HepG2 (cell line): ENCODE data around the gene PRR30. TPM values are rescaled to one million over a fixed set of nuclear protein-coding genes. Genes with fewer than 3 reads are reported as not detected.

ENCODE experiments used
- AGO1 ChIP-seq: fragments of 200-400 bp; formaldehyde crosslinking; IDR thresholded peaks from 2 replicates; pipeline ENCODE4 v1.6.1; 2017; ENCODE audit warnings: mild to moderate bottlenecking, low read depth, low read length, moderate library complexity; ENCODE audit not compliant: poor library complexity, severe bottlenecking
- FOXJ3 ChIP-seq: sonication (generic); formaldehyde crosslinking; IDR thresholded peaks from 2 replicates; pipeline ENCODE4 v1.4.0; 2020; ENCODE audit warnings: missing genetic modification reagents, mild to moderate bottlenecking, borderline replicate concordance
- MTA3 ChIP-seq: sonication (generic); formaldehyde crosslinking; IDR thresholded peaks from 2 replicates; pipeline ENCODE4 v1.4.0; 2020; ENCODE audit warnings: missing genetic modification reagents
- MXD4 ChIP-seq: IDR thresholded peaks from 2 replicates; pipeline ENCODE4 v1.6.1; 2016; ENCODE audit warnings: mild to moderate bottlenecking, missing biosample characterization, missing genetic modification reagents
- RFX3 ChIP-seq: IDR thresholded peaks from 2 replicates; pipeline ENCODE4 v1.6.1; 2016; ENCODE audit warnings: missing biosample characterization, missing genetic modification reagents
- RFXANK ChIP-seq: IDR thresholded peaks from 2 replicates; pipeline ENCODE4 v1.6.1; 2016
- RFXAP ChIP-seq: sonication (generic); formaldehyde crosslinking; IDR thresholded peaks from 2 replicates; pipeline ENCODE4 v1.4.0; 2020; ENCODE audit warnings: missing genetic modification reagents, borderline replicate concordance
- SRF ChIP-seq: IDR thresholded peaks from 2 replicates; pipeline ENCODE4 v1.6.1; 2011; ENCODE audit warnings: mild to moderate bottlenecking, low read depth, low read length, moderate library complexity
- SUZ12 ChIP-seq: fragments of 150-350 bp; IDR thresholded peaks from 2 replicates; pipeline ENCODE4 v1.6.1; 2014; ENCODE audit warnings: low read depth, low read length
- TBP ChIP-seq: sonication (generic); formaldehyde crosslinking; IDR thresholded peaks from 2 replicates; pipeline ENCODE4 v1.5.0; 2020; ENCODE audit warnings: missing genetic modification reagents
- TCF12 ChIP-seq, 2 experiments: fragments of 450-650 bp in 1 of 2; sonication (generic) in 1 of 2; formaldehyde crosslinking in 1 of 2; IDR thresholded peaks; 2 replicates each; pipeline versions ENCODE4 v1.6.1 to v1.8.0; 2017 to 2022; ENCODE audit warnings: antibody characterized with exemption in 1 of 2, mild to moderate bottlenecking in 1 of 2, missing genetic modification reagents in 1 of 2, moderate library complexity in 1 of 2
- ZNF562 ChIP-seq: sonication (generic); formaldehyde crosslinking; IDR thresholded peaks from 2 replicates; pipeline ENCODE4 v1.8.0; 2022; ENCODE audit warnings: missing genetic modification reagents, borderline replicate concordance
- ZNF672 ChIP-seq: sonication (generic); formaldehyde crosslinking; IDR thresholded peaks from 2 replicates; pipeline ENCODE4 v1.8.1; 2022; ENCODE audit warnings: missing genetic modification reagents
- polyA plus RNA-seq, 8 experiments: library from polyadenylated mRNA; depleted of rRNA in 3 of 8; stranded (reverse) in 7 of 8; unstranded in 1 of 8; fragments of >200 nt; fragmentation: Illumina TruSeq in 4 of 8; extraction: Trizol in 4 of 8; gene quantifications; 2 replicates each; pipeline versions ENCODE4 v1.2.1 to v1.2.3, GENCODE V29; 2011 to 2016; ENCODE audit warnings: low read depth in 4 of 8, missing spikeins in 1 of 8, mixed read lengths in 1 of 8; ENCODE audit not compliant: insufficient read depth in 1 of 8
- total RNA-seq, 5 experiments: library from RNA; depleted of rRNA; stranded (reverse); fragments of >200 nt; fragmentation: Illumina TruSeq; extraction: Trizol; gene quantifications; 2 replicates each; pipeline ENCODE4 v1.2.3, GENCODE V29; 2016; ENCODE audit warnings: low read depth in 1 of 5
- TF ChIP-seq, protein P1 (sequence below): sonication (generic); formaldehyde crosslinking; IDR thresholded peaks from 2 replicates; pipeline ENCODE4 v1.9.0; 2021; ENCODE audit warnings: mild to moderate bottlenecking, missing genetic modification reagents
- TF ChIP-seq, protein P2 (sequence below): sonication (generic); formaldehyde crosslinking; IDR thresholded peaks from 2 replicates; pipeline ENCODE4 v1.4.0; 2020; ENCODE audit warnings: low read depth, mild to moderate bottlenecking, missing genetic modification reagents
- TF ChIP-seq, protein P3 (sequence below): sonication (generic); formaldehyde crosslinking; IDR thresholded peaks from 2 replicates; pipeline ENCODE4 v1.4.0; 2020; ENCODE audit warnings: missing genetic modification reagents, borderline replicate concordance

Gene PRR30
- total and polyA plus RNA-seq, 2 of the 13 experiments (the other 11 are each of a cell fraction or from before 2014, with no cell fraction given), result not detected

DNA sequence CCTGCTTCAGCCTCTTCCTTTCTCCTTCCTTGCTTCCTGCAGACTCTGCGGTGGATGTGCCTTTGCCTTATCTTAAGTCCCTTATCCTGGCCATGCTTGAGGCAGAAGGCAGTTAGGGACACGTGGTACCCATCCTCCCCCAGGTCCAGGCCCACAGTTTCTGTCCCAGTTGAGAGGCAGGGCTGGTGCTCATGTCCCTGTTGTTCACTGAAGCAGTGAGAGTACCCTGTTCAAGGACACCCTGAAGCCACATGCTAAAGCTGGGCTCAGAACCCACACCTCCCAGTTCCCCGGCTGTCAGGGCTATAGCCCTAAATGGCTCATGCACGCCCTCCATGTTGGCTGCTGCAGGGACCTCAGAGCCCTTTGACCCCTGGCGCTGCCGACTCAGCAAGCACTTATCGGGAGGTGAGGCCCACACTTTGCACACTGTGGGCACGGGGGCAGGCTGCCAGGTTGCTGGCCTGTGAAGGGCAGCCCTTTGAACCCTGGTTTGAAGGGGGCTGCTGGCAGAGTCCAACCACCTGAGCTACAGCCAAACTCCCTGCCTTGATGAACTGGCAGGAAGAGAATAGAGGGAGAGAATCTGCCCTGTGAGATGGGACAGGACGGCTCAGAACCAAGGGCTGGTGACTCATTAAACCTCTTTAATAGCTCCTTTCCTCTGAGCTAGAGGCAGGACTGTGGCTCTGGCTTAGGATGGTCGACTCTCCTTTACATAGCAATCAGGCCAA is 46.3 kb downstream of the PRR30 start (continued):
- TF ChIP-seq, protein P1, sequence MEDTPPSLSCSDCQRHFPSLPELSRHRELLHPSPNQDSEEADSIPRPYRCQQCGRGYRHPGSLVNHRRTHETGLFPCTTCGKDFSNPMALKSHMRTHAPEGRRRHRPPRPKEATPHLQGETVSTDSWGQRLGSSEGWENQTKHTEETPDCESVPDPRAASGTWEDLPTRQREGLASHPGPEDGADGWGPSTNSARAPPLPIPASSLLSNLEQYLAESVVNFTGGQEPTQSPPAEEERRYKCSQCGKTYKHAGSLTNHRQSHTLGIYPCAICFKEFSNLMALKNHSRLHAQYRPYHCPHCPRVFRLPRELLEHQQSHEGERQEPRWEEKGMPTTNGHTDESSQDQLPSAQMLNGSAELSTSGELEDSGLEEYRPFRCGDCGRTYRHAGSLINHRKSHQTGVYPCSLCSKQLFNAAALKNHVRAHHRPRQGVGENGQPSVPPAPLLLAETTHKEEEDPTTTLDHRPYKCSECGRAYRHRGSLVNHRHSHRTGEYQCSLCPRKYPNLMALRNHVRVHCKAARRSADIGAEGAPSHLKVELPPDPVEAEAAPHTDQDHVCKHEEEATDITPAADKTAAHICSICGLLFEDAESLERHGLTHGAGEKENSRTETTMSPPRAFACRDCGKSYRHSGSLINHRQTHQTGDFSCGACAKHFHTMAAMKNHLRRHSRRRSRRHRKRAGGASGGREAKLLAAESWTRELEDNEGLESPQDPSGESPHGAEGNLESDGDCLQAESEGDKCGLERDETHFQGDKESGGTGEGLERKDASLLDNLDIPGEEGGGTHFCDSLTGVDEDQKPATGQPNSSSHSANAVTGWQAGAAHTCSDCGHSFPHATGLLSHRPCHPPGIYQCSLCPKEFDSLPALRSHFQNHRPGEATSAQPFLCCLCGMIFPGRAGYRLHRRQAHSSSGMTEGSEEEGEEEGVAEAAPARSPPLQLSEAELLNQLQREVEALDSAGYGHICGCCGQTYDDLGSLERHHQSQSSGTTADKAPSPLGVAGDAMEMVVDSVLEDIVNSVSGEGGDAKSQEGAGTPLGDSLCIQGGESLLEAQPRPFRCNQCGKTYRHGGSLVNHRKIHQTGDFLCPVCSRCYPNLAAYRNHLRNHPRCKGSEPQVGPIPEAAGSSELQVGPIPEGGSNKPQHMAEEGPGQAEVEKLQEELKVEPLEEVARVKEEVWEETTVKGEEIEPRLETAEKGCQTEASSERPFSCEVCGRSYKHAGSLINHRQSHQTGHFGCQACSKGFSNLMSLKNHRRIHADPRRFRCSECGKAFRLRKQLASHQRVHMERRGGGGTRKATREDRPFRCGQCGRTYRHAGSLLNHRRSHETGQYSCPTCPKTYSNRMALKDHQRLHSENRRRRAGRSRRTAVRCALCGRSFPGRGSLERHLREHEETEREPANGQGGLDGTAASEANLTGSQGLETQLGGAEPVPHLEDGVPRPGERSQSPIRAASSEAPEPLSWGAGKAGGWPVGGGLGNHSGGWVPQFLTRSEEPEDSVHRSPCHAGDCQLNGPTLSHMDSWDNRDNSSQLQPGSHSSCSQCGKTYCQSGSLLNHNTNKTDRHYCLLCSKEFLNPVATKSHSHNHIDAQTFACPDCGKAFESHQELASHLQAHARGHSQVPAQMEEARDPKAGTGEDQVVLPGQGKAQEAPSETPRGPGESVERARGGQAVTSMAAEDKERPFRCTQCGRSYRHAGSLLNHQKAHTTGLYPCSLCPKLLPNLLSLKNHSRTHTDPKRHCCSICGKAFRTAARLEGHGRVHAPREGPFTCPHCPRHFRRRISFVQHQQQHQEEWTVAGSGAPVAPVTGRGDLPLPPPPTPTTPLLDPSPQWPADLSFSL (CRISPR knock-in tag), result 0 out of 2 replicates have a peak, but pooled peaks have one; percentile 26
- TF ChIP-seq FOXJ3 (no peak; the same call in 1 of the 2 replicates), ZNF672 (CRISPR knock-in tag) (no peak; the same call in 1 of the 2 replicates), MXD4 (CRISPR knock-in tag) (peak; percentile 70; the same call in 1 of the 2 replicates), RFXANK (0 out of 2 replicates have a peak, but pooled peaks have one; percentile 61), SRF (peak; percentile 70), RFXAP (CRISPR knock-in tag) (peak; percentile 69; the same call in 1 of the 2 replicates), TCF12 (IDR thresholded peaks at IDR 0.05) (no peak), TCF12 (CRISPR knock-in tag; IDR thresholded peaks at IDR 0.05) (peak; percentile 31; the same call in 1 of the 2 replicates), SUZ12 (no peak), ZNF562 (CRISPR knock-in tag) (no peak), RFX3 (CRISPR knock-in tag) (no peak), AGO1 (no peak), MTA3 (no peak), TBP (no peak)
- TF ChIP-seq, protein P2, sequence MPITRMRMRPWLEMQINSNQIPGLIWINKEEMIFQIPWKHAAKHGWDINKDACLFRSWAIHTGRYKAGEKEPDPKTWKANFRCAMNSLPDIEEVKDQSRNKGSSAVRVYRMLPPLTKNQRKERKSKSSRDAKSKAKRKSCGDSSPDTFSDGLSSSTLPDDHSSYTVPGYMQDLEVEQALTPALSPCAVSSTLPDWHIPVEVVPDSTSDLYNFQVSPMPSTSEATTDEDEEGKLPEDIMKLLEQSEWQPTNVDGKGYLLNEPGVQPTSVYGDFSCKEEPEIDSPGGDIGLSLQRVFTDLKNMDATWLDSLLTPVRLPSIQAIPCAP (CRISPR knock-in tag), result no peak
- TF ChIP-seq, protein P3, sequence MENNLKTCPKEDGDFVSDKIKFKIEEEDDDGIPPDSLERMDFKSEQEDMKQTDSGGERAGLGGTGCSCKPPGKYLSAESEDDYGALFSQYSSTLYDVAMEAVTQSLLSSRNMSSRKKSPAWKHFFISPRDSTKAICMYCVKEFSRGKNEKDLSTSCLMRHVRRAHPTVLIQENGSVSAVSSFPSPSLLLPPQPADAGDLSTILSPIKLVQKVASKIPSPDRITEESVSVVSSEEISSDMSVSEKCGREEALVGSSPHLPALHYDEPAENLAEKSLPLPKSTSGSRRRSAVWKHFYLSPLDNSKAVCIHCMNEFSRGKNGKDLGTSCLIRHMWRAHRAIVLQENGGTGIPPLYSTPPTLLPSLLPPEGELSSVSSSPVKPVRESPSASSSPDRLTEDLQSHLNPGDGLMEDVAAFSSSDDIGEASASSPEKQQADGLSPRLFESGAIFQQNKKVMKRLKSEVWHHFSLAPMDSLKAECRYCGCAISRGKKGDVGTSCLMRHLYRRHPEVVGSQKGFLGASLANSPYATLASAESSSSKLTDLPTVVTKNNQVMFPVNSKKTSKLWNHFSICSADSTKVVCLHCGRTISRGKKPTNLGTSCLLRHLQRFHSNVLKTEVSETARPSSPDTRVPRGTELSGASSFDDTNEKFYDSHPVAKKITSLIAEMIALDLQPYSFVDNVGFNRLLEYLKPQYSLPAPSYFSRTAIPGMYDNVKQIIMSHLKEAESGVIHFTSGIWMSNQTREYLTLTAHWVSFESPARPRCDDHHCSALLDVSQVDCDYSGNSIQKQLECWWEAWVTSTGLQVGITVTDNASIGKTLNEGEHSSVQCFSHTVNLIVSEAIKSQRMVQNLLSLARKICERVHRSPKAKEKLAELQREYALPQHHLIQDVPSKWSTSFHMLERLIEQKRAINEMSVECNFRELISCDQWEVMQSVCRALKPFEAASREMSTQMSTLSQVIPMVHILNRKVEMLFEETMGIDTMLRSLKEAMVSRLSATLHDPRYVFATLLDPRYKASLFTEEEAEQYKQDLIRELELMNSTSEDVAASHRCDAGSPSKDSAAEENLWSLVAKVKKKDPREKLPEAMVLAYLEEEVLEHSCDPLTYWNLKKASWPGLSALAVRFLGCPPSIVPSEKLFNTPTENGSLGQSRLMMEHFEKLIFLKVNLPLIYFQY, result peak; percentile 81; the same call in 1 of the 2 replicates
